ENCODE results near the gene CPE.
A peak's percentile ranks its signal among the peaks of the same experiment; 100 is the strongest.

The CPE gene

GRCh38 chr4:165364452-165365080, 14.2 kb upstream of the CPE start:
- DNase-seq (ENCODE audit: low spot score): peak; percentile 16

DNA sequence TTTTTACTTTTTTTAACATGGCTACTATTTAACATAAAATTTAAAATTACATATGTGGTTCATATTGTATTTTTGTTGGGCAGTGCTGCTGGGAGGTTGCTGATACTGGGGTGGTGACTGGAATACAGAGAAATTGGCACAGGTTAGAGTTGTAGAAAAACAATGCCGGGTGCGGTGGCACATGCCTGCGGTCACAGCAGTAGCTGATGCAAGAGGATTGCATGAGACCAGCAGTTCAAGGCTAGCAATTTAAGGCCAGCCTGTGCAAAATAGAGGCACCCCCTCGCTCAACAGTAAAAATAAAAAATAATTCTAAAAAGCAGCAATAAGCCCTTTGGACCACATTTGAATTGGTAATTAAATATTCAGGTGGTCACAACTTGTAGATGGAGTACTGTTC, 11.8 kb upstream of the CPE start:
- DNase-seq (ENCODE audit: low spot score): peak; percentile 25

DNA sequence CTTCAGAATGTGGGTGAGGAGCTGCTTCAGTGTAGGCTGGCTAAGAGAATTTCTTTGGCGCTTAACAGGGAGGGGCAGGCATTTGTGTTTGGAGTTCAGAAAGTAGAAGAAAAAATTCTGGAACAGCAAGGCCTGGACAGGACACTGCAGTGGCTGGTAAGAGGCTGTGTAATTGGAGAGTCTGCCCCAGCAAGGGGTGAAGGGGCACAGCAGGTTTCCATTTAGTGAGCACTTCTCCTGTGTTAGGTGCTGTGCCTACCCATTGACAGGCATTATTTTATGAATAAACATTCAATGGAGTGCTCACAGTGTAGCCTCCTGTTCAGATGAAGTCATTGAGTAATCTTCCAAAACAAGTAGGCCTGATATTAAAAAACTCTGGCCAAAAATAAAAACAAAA, 10.7 kb upstream of the CPE start:
- no peak for DNase-seq (ENCODE audit: low spot score)

- DNase-seq (ENCODE audit: low spot score): no peak
Observed at GRCh38 chr4:165368567-165368966, 10.2 kb upstream of the CPE start.

DNA sequence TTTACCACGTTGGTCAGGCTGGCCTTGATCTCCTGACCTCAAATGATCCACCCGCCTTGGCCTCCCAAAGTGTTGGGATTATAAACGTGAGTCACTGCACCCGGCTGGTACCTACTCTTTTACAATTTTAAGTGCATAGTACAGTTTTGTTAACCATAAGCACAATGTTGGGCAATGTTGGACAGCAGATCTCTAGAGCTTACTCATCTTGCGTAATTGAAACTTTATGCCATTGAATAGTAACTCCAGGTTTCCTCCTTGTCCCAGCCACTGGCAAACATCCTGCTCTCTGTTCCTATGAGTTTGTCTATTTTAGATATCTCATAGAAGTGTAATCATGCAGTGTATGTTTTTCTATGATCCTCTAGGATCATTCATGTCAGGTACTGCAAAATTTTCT, 9.3 kb upstream of the CPE start:
- DNase-seq (ENCODE audit: low spot score): peak; percentile 28

DNA sequence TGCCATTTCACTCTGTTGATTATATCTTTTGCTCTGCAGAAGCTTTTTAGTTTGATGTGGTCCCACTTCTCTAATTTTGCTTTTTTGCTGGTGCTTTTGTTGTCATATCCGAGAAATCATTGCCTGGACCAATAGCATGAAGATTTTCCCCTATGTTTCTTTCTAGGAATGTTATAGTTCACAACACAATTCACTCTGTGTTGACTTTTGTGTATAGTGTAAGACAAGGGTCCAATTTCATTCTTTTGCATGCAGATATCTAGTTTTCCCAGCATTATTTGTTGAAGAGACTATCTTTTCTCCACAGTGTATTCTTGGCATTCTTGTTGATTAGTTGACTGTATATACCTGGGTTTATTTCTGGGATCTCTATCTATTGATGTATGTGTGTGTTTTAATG, 8.3 kb upstream of the CPE start:
- no peak for DNase-seq (ENCODE audit: low spot score)

- DNase-seq (ENCODE audit: low spot score): no peak
Observed at GRCh38 chr4:165375465-165375864, 3.3 kb upstream of the CPE start.

DNA sequence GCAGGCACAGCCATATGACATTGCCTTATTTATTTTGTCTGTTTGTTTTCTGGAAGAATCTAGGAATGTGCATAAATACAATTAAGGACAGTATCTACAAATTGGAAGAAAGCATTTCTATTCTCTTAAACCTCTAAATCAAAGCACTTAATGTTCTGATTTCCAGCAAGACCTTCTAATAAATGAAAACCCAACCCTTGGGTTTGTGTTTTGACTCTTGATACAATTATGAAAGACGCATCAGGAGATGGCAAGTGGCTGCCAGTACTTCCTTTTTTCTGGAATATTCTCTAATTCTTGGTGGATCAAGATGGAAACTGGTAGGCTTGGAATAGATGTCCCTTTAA, 437 bp upstream of the CPE start:
- no peak for DNase-seq (ENCODE audit: low spot score)

GRCh38 chr4:165379678-165380064, 863 bp downstream of the CPE start:
- no peak for DNase-seq (ENCODE audit: low spot score)

DNA sequence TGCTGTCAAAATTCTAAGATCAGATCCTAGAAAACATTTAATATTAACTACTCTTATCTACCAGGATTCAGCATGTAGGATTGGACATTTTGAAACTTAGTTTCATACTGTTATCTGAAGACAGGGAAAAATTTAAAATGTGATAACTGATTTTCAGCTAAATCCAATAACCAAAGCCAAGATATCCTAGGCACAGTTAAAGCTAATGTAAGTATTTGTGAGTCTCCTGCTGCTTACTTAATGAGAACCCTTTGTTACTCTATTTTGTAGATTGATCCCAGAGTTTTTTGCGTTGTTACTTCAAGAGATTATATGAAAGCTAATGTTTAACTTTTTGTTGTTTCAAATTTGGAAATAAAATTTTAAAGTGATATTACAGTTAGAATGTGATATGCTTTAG, 2.0 kb downstream of the CPE start:
- DNase-seq (ENCODE audit: low spot score): no peak

GRCh38 chr4:165381821-165382373, 3.1 kb downstream of the CPE start:
- DNase-seq (ENCODE audit: low spot score): no peak

- DNase-seq (ENCODE audit: low spot score): no peak
Observed at GRCh38 chr4:165382640-165383039, 3.8 kb downstream of the CPE start.

- no peak for DNase-seq (ENCODE audit: low spot score)
Observed at GRCh38 chr4:165383591-165384073, 4.8 kb downstream of the CPE start.

DNA sequence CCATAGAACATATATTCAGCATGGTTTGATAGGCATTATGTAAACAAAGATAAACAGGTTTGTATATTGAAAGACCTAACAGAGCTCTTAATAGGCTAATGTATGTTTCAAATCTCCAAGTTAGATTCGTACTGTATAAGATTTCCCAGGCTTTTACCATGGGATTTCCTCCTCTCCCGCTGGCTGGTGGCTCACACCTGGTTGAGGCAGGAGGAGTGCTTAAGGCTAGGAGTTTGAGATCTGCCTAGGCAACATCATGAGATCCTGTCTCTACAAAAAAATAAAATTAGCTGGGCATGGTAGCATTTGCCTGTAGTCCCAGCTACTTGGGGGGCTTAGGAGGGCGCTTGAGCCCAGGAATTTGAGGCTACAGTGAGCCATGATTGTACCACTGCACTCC, 5.4 kb downstream of the CPE start:
- no peak for DNase-seq (ENCODE audit: low spot score)

DNA sequence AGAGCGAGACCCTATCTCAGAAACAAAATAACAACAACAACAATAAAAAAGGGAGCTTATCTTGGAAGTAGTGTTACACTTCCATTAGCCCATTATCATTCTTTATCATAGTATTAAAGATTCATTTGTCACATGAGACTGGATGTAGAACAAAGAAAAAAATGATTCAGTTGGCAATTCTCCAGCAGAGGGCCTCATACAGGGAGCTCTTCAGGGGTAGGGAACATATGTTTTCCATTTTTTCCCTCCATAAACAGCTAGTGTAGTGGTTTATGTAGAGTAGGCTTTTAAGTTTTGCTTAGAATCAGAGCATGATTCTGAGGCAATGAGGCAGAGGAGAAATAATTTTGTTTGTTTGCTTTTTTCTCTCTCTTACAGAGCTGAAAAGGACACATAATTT, 5.8 kb downstream of the CPE start:
- DNase-seq (ENCODE audit: low spot score): peak; percentile 7

DNA sequence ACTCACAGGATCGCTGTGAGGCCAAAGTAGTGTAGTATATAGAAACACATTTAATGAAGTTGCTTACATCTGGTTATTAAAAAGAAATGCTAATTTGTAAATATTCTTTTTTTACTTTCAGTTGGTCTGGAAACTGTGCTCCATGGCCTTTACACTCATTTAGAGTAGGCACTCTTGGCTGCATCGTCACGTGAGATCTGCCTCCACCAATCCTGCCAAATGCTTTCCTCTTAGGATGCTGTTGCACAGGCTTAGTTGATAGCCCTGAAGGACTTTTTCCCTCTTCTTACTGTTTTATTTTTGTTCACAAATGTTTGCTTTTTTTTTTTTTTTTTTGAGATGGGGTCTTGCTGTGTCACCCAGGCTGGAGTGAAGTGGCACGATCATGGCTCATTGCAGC, 6.3 kb downstream of the CPE start:
- DNase-seq (ENCODE audit: low spot score): no peak

- DNase-seq (ENCODE audit: low spot score): no peak
Observed at GRCh38 chr4:165386328-165386727, 7.5 kb downstream of the CPE start.

GRCh38 chr4:165388756-165389155, 9.9 kb downstream of the CPE start:
- DNase-seq (ENCODE audit: low spot score): no peak

GRCh38 chr4:165393051-165393450, 14.2 kb downstream of the CPE start:
- DNase-seq (ENCODE audit: low spot score): no peak

DNA sequence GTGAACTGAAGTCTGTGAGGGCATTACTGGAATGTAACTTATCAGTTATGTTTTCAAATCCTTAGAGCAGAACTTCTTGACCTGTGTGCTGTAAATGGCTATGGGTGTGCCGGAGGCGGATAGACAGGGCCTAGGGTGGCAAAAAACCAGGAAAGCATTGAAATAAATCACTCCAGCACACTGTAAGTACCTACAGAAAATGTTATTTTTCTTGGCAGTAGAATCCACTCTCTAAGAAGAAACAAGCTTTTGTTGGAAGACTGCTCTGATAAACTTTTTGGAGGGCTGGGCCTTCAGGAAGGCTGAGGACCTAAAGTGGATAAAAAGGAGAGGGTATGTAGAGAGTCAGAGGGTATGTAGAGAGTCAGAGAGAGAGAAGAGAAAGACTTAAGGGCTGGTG, 14.9 kb downstream of the CPE start:
- DNase-seq (ENCODE audit: low spot score): no peak

DNA sequence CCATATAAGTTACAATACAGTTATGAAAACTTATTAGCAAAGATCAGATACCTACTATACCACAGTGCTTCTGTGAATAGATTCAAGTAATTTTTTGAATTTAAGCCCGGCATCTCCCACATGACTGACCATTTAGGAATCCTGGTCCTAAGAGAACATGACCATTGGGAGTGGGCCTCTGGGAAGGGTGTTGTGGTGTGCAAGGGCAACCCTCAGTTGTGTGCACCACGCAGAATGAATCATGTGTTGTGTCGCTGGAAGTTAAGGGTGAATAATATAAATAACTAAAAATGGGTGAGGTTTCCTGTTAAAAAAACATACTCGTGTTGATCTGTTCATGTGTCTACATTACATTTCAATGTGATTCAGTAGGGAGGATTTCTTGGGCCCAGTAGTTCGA, 15.5 kb downstream of the CPE start:
- DNase-seq (ENCODE audit: low spot score): no peak

GRCh38 chr4:165398570-165398969, 19.8 kb downstream of the CPE start:
- DNase-seq (ENCODE audit: low spot score): peak; percentile 5

DNA sequence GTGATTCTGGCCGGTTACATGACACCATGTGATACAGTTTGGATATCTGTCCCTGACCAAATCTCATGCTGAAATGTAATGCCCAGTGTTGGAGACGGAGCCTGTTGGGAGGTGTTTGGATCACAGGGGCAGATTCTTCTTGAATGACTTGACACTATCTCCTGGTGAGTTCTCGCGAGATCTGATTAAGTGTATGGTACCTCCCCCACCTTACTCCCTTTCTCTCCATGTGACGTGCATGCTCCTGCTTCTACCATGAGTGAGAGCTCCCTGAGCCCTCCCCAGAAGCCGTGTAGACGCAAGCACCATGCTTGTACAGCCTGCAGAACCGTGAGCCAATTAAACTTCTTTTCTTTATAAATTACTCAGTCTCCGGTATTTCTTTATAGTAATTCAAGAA, 23.6 kb downstream of the CPE start:
- no peak for DNase-seq (ENCODE audit: low spot score)

DNA sequence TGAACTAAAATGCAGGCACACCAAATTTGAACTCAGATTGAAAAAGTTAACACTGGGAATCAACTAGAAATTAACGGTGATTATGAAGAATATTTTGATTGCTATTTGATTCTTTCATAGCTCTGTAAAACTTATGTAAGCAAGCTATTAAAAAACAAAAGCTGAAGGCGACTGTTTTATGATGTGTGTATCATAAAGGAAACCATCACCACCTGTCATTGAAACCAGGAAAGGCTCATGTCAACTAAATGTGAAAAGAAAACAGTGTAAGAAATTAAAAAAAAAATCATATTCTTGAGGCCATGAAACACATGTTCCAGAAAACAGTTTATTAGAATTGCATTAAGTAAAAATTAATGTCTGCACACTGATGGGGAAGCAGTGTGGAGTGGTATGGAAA, 24.2 kb downstream of the CPE start:
- no peak for DNase-seq (ENCODE audit: low spot score)

DNA sequence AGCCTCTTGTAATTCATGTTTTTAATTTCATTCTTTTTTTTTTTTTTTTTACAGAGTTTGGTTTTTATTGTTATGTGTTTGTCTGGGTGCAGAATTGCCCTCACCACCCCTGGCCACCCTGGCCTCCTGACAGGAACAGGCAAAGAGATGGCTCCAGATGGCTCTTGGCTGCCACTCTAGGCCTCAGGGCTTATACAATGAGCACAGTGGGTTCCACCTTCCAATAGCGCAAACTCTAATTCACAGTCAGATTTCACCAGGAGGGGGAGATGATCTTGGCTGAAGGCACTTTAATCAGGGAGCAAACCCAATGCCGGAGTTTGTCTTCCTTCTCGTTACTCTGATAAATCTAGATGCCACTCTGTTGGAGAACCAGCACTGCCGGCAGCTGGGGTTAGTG, 24.8 kb downstream of the CPE start:
- DNase-seq (ENCODE audit: low spot score): no peak

All from SW480 (cell line).